Suprapubic skin (tissue), 4 donors: Measurements from ENCODE around the gene PMVK. TPM values are rescaled to one million over a fixed set of nuclear protein-coding genes. Genes with fewer than 3 reads are reported as not detected.

Source experiments
- DNase-seq, 2 donors: peaks; one replicate each; pipeline ENCODE4 v3.0.0-alpha.2; 2019; ENCODE audit warnings: low spot score in 2 of 2
- H3K27ac ChIP-seq: fragments of 200-600 bp; sonication (generic); one replicate; pipeline ENCODE4 v1.5.1; 2019
- H3K27me3 ChIP-seq: fragments of 200-600 bp; sonication (generic); one replicate; pipeline ENCODE4 v1.5.1; 2019
- H3K36me3 ChIP-seq: fragments of 200-600 bp; sonication (generic); one replicate; pipeline ENCODE4 v1.5.1; 2019
- H3K4me1 ChIP-seq: fragments of 200-600 bp; sonication (generic); one replicate; pipeline ENCODE4 v1.5.1; 2019
- H3K4me3 ChIP-seq: fragments of 200-600 bp; sonication (generic); one replicate; pipeline ENCODE4 v1.5.1; 2019; ENCODE audit warnings: mild to moderate bottlenecking
- H3K9me3 ChIP-seq: fragments of 200-600 bp; sonication (generic); one replicate; pipeline ENCODE4 v1.5.1; 2019
- CTCF ChIP-seq, 2 donors: fragments of 200-600 bp in 1 of 2; fragments of 450-650 bp in 1 of 2; sonication (generic) in 1 of 2; IDR thresholded peaks; one replicate each; pipeline ENCODE4 v1.5.1; 2016 to 2019; ENCODE audit warnings: antibody characterized with exemption in 2 of 2, mild to moderate bottlenecking in 1 of 2, moderate library complexity in 1 of 2
- EP300 ChIP-seq: sonication (generic); formaldehyde crosslinking; IDR thresholded peaks from one replicate; pipeline ENCODE4 v1.6.1; 2017; ENCODE audit warnings: antibody characterized with exemption
- POLR2A ChIP-seq, 2 donors: fragments of 450-650 bp; IDR thresholded peaks; one replicate each; pipeline ENCODE4 v1.6.1; 2017; ENCODE audit warnings: antibody characterized with exemption in 2 of 2, mild to moderate bottlenecking in 2 of 2, moderate library complexity in 2 of 2
- POLR2AphosphoS5 ChIP-seq, 3 donors: sonication (generic); formaldehyde crosslinking; IDR thresholded peaks; one replicate each; pipeline ENCODE4 v1.6.1; 2017; ENCODE audit warnings: antibody characterized with exemption in 3 of 3
- WGBS: methylation state at CpG from one replicate; pipeline ENCODE4 v1.1.5; 2018; 5-methylcytosine and 5-hydroxymethylcytosine counted together
- total RNA-seq, 4 donors: library from RNA; depleted of rRNA; stranded (reverse); fragments of >200 nt; gene quantifications; one replicate each; pipeline ENCODE4 v1.1.0, GENCODE V29; 2016

The PMVK gene
- total RNA-seq, 4 donors from 2014 or later, result 19.3 to 38.0 (median 28.8) TPM

GRCh38 chr1:154967331-154967950, 30.9 kb upstream of the PMVK start:
- TF ChIP-seq EP300 (no peak), CTCF (IDR thresholded peaks at IDR 0.05) (no peak), POLR2A (IDR thresholded peaks at IDR 0.05) (no peak), POLR2AphosphoS5 (IDR thresholded peaks at IDR 0.05) (no peak)
- Histone ChIP-seq H3K4me1 (peaks cover 60% of the 10 kb centered on the region), H3K4me3 (no peak overlapping the region), H3K36me3 (peaks cover 62% of the 10 kb centered on the region), H3K27ac (peak overlapping the region; percentile 3), H3K27me3 (no peaks in the 10 kb centered on the region), H3K9me3 (no peaks in the 10 kb centered on the region)
- WGBS, result 74% methylated on average over 5 of the region's 5 CpGs
- no peak for DNase-seq

- no peaks in the 10 kb centered on the region for H3K27me3 ChIP-seq
- H3K9me3 ChIP-seq, result no peaks in the 10 kb centered on the region
- H3K27ac ChIP-seq, result no peak overlapping the region
- DNase-seq, result no peak
- H3K4me3 ChIP-seq, result no peak overlapping the region
- TF ChIP-seq CTCF (IDR thresholded peaks at IDR 0.05) (no peak), EP300 (no peak), POLR2A (IDR thresholded peaks at IDR 0.05) (no peak), POLR2AphosphoS5 (IDR thresholded peaks at IDR 0.05) (no peak)
- WGBS, result 80% methylated on average over 6 of the region's 7 CpGs
- H3K4me1 ChIP-seq, result peaks cover 54% of the 10 kb centered on the region
- peaks cover 62% of the 10 kb centered on the region for H3K36me3 ChIP-seq
These were observed 29.6 kb upstream of the PMVK start for GRCh38 chr1:154966111-154966510.

- Histone ChIP-seq H3K27ac (no peak overlapping the region), H3K9me3 (no peaks in the 10 kb centered on the region), H3K27me3 (no peaks in the 10 kb centered on the region), H3K4me1 (peaks cover 53% of the 10 kb centered on the region), H3K36me3 (peaks cover 66% of the 10 kb centered on the region), H3K4me3 (no peak overlapping the region)
- WGBS, result 77% methylated on average over 6 of the region's 6 CpGs
- DNase-seq, result no peak
- no peak for TF ChIP-seq POLR2AphosphoS5 (IDR thresholded peaks at IDR 0.05)
- no peak for TF ChIP-seq CTCF (IDR thresholded peaks at IDR 0.05)
- TF ChIP-seq EP300, result no peak
- TF ChIP-seq POLR2A (IDR thresholded peaks at IDR 0.05), result no peak
These were observed 27.8 kb upstream of the PMVK start for GRCh38 chr1:154964359-154964758.

GRCh38 chr1:154963643-154964042, 27.1 kb upstream of the PMVK start:
- Histone ChIP-seq H3K36me3 (peaks cover 72% of the 10 kb centered on the region), H3K27me3 (no peaks in the 10 kb centered on the region), H3K4me1 (peaks cover 46% of the 10 kb centered on the region), H3K9me3 (no peaks in the 10 kb centered on the region), H3K4me3 (no peak overlapping the region), H3K27ac (no peak overlapping the region)
- no peak for DNase-seq
- 82% methylated on average over 8 of the region's 8 CpGs for WGBS
- no peak for TF ChIP-seq POLR2A (IDR thresholded peaks at IDR 0.05)
- TF ChIP-seq EP300, result no peak
- TF ChIP-seq CTCF (IDR thresholded peaks at IDR 0.05), result no peak
- no peak for TF ChIP-seq POLR2AphosphoS5 (IDR thresholded peaks at IDR 0.05)

- H3K4me3 ChIP-seq, result peak overlapping the region; percentile 90
- no peak for DNase-seq
These were observed 26.3 kb upstream of the PMVK start for GRCh38 chr1:154962795-154963330.

More at GRCh38 chr1:154962795-154963330, 26.3 kb upstream of the PMVK start:
- peak overlapping the region; percentile 99 for H3K27ac ChIP-seq
- no peaks in the 10 kb centered on the region for H3K9me3 ChIP-seq
- H3K36me3 ChIP-seq, result peaks cover 68% of the 10 kb centered on the region
- 43% methylated on average over 6 of the region's 6 CpGs for WGBS
- TF ChIP-seq EP300 (no peak), POLR2A (IDR thresholded peaks at IDR 0.05) (no peak), CTCF (IDR thresholded peaks at IDR 0.05) (no peak), POLR2AphosphoS5 (IDR thresholded peaks at IDR 0.05) (no peak)
- peaks cover 41% of the 10 kb centered on the region for H3K4me1 ChIP-seq
- H3K27me3 ChIP-seq, result no peaks in the 10 kb centered on the region
